Fibroblast of lung (primary cell): Measurements from ENCODE around the gene RAB40A. TPM values are rescaled to one million over a fixed set of nuclear protein-coding genes. Genes with fewer than 3 reads are reported as not detected.

Experiments
- DNase-seq, 2 donors: peaks; one replicate each; pipeline versions ENCODE4 v3.0.0 to v3.0.0-alpha.2; 2010; ENCODE audit warnings: low read depth in 2 of 2
- H2AFZ ChIP-seq: 2 replicates; pipeline ENCODE4 v1.5.1; 2012; ENCODE audit warnings: low read length, control low read depth, inconsistent platforms
- H3K27ac ChIP-seq: 2 replicates; pipeline ENCODE4 v1.5.1; 2011; ENCODE audit warnings: low read length, control low read depth; ENCODE audit not compliant: insufficient read depth
- H3K27me3 ChIP-seq: 2 replicates; pipeline ENCODE4 v1.5.1; 2011; ENCODE audit warnings: mild to moderate bottlenecking, low read length; ENCODE audit not compliant: control insufficient read depth, insufficient read depth
- H3K36me3 ChIP-seq: 2 replicates; pipeline ENCODE4 v1.5.1; 2011; ENCODE audit warnings: low read length; ENCODE audit not compliant: control insufficient read depth, insufficient read depth
- H3K4me1 ChIP-seq: 2 replicates; pipeline ENCODE4 v1.5.1; 2011; ENCODE audit warnings: low read length; ENCODE audit not compliant: control insufficient read depth, insufficient read depth; ENCODE audit errors: extremely low read depth
- H3K4me2 ChIP-seq: 2 replicates; pipeline ENCODE4 v1.5.1; 2011; ENCODE audit warnings: low read length, control low read depth; ENCODE audit not compliant: insufficient read depth; ENCODE audit errors: extremely low read depth
- H3K4me3 ChIP-seq, 4 experiments: fragments of 200-600 bp in 1 of 4; sonication (generic) in 1 of 4; replicated peaks in 1 of 4; 2 replicates each; pipeline ENCODE4 v1.5.1; 2011 to 2016; ENCODE audit warnings: low read length in 4 of 4, low read depth in 3 of 4, mild to moderate bottlenecking in 3 of 4, control low read depth in 2 of 4, inconsistent platforms in 1 of 4, mixed read lengths in 1 of 4; ENCODE audit not compliant: insufficient read depth in 1 of 4; ENCODE audit errors: control extremely low read depth in 1 of 4
- H3K79me2 ChIP-seq: 2 replicates; pipeline ENCODE4 v1.5.1; 2012; ENCODE audit warnings: mild to moderate bottlenecking, low read length, inconsistent platforms; ENCODE audit not compliant: control insufficient read depth, insufficient read depth
- H3K9ac ChIP-seq: 2 replicates; pipeline ENCODE4 v1.5.1; 2011; ENCODE audit warnings: mild to moderate bottlenecking, low read length, control low read depth; ENCODE audit not compliant: insufficient read depth
- H3K9me3 ChIP-seq: 2 replicates; pipeline ENCODE4 v1.5.1; 2012; ENCODE audit warnings: low read depth, low read length; ENCODE audit not compliant: control insufficient read depth, insufficient read depth
- H4K20me1 ChIP-seq: 2 replicates; pipeline ENCODE4 v1.5.1; 2011; ENCODE audit warnings: low read length; ENCODE audit not compliant: control insufficient read depth, insufficient read depth; ENCODE audit errors: extremely low read depth
- EZH2 ChIP-seq: IDR thresholded peaks from 2 replicates; pipeline ENCODE4 v1.5.1; 2012; ENCODE audit warnings: low read length, control low read depth, mild to moderate bottlenecking; ENCODE audit errors: missing control alignments
- polyA plus RNA-seq, 2 donors: library from polyadenylated mRNA; depleted of rRNA in 1 of 2; stranded (reverse) in 1 of 2; unstranded in 1 of 2; fragments of >200 nt; gene quantifications; 2 replicates each; pipeline ENCODE4 v1.2.1, GENCODE V29; 2011 to 2012; ENCODE audit warnings: missing spikeins in 1 of 2
- total RNA-seq: library from RNA; depleted of rRNA; stranded (reverse); fragments of >200 nt; gene quantifications from 2 replicates; pipeline ENCODE4 v1.2.1, GENCODE V29; 2014
- TF ChIP-seq, protein P1 (sequence below), 2 donors: IDR thresholded peaks in 1 of 2; conservative IDR thresholded peaks in 1 of 2; 1 replicate in 1 of 2; 2 replicates in 1 of 2; pipeline ENCODE4 v1.5.1; 2011 to 2012; ENCODE audit warnings: low read length in 2 of 2, control low read depth in 1 of 2, inconsistent platforms in 1 of 2, low read depth in 1 of 2, mild to moderate bottlenecking in 1 of 2

Gene RAB40A
- total and polyA plus RNA-seq, 2 donors (not counting 1 experiment from before 2014, with no cell fraction given) = 0.07 to 0.17 TPM

GRCh38 chrX:103538728-103539127 is 19.4 kb upstream of the RAB40A start:
- DNase-seq = peak; percentile 20 to 41
- no peak overlapping the region for H2AFZ ChIP-seq

GRCh38 chrX:103537871-103538387 is 18.6 kb upstream of the RAB40A start:
- H3K4me3 ChIP-seq = no peak overlapping the region
- TF ChIP-seq, protein P1, sequence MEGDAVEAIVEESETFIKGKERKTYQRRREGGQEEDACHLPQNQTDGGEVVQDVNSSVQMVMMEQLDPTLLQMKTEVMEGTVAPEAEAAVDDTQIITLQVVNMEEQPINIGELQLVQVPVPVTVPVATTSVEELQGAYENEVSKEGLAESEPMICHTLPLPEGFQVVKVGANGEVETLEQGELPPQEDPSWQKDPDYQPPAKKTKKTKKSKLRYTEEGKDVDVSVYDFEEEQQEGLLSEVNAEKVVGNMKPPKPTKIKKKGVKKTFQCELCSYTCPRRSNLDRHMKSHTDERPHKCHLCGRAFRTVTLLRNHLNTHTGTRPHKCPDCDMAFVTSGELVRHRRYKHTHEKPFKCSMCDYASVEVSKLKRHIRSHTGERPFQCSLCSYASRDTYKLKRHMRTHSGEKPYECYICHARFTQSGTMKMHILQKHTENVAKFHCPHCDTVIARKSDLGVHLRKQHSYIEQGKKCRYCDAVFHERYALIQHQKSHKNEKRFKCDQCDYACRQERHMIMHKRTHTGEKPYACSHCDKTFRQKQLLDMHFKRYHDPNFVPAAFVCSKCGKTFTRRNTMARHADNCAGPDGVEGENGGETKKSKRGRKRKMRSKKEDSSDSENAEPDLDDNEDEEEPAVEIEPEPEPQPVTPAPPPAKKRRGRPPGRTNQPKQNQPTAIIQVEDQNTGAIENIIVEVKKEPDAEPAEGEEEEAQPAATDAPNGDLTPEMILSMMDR (conservative IDR thresholded peaks at IDR 0.05 in 1 of 2, IDR thresholded peaks at IDR 0.05 in 1 of 2; ENCODE audit: low read depth in 1 of 2, low read length in 2 of 2) = no peak
- no peak for TF ChIP-seq EZH2
- H3K79me2 ChIP-seq = no peaks in the 10 kb centered on the region
- H3K36me3 ChIP-seq = no peaks in the 10 kb centered on the region
- H3K4me2 ChIP-seq = no peak overlapping the region
- H2AFZ ChIP-seq = no peak overlapping the region
- no peak overlapping the region for H3K9ac ChIP-seq
- no peaks in the 10 kb centered on the region for H3K27me3 ChIP-seq
- no peak for DNase-seq
- no peaks in the 10 kb centered on the region for H3K4me1 ChIP-seq
- no peaks in the 10 kb centered on the region for H4K20me1 ChIP-seq
- H3K27ac ChIP-seq = no peak overlapping the region
- no peaks in the 10 kb centered on the region for H3K9me3 ChIP-seq

More at GRCh38 chrX:103538728-103539127, 19.4 kb upstream of the RAB40A start:
- Histone ChIP-seq H3K4me2 (no peak overlapping the region), H3K27me3 (no peaks in the 10 kb centered on the region), H3K27ac (no peak overlapping the region), H3K4me3 (no peak overlapping the region), H3K79me2 (no peaks in the 10 kb centered on the region), H3K9me3 (no peaks in the 10 kb centered on the region), H3K9ac (no peak overlapping the region), H3K36me3 (no peaks in the 10 kb centered on the region), H3K4me1 (no peaks in the 10 kb centered on the region), H4K20me1 (no peaks in the 10 kb centered on the region)
- TF ChIP-seq EZH2 = no peak
- TF ChIP-seq, protein P1 (conservative IDR thresholded peaks at IDR 0.05 in 1 of 2, IDR thresholded peaks at IDR 0.05 in 1 of 2; ENCODE audit: low read depth in 1 of 2, low read length in 2 of 2) = no peak

- H3K4me2 ChIP-seq = no peak overlapping the region
- no peaks in the 10 kb centered on the region for H3K79me2 ChIP-seq
- no peak for DNase-seq
- no peak overlapping the region for H2AFZ ChIP-seq
- TF ChIP-seq, protein P1 (conservative IDR thresholded peaks at IDR 0.05 in 1 of 2, IDR thresholded peaks at IDR 0.05 in 1 of 2; ENCODE audit: low read depth in 1 of 2, low read length in 2 of 2) = no peak
- TF ChIP-seq EZH2 = no peak
- no peak overlapping the region for H3K4me3 ChIP-seq
- H3K36me3 ChIP-seq = no peaks in the 10 kb centered on the region
- no peaks in the 10 kb centered on the region for H3K27me3 ChIP-seq
- no peak overlapping the region for H3K27ac ChIP-seq
- no peaks in the 10 kb centered on the region for H3K4me1 ChIP-seq
- H3K9ac ChIP-seq = no peak overlapping the region
- no peaks in the 10 kb centered on the region for H4K20me1 ChIP-seq
- no peaks in the 10 kb centered on the region for H3K9me3 ChIP-seq
Measured at GRCh38 chrX:103536732-103537131, 17.4 kb upstream of the RAB40A start.
